Liver (tissue), 9 donors: ENCODE results near the gene PRPF40B. TPM values are rescaled to one million over a fixed set of nuclear protein-coding genes. Genes with fewer than 3 reads are reported as not detected.

Experiments used
- DNase-seq: peaks from one replicate; pipeline ENCODE4 v3.0.0-alpha.2; 2017; ENCODE audit warnings: low spot score
- H3K27ac ChIP-seq, 2 donors: one replicate each; pipeline ENCODE4 v1.7.0; 2013; ENCODE audit warnings: inconsistent platforms in 2 of 2, low read length in 2 of 2, control low read depth in 1 of 2, low read depth in 1 of 2, mild to moderate bottlenecking in 1 of 2
- H3K27me3 ChIP-seq, 4 donors: one replicate each; pipeline versions ENCODE4 v1.6.1 to v1.7.0; 2013; ENCODE audit warnings: low read length in 3 of 4, inconsistent platforms in 1 of 4, mild to moderate bottlenecking in 1 of 4, moderate library complexity in 1 of 4; ENCODE audit not compliant: control insufficient read depth in 4 of 4, insufficient read depth in 4 of 4
- H3K36me3 ChIP-seq, 4 donors: one replicate each; pipeline versions ENCODE4 v1.6.1 to v1.7.0; 2013; ENCODE audit warnings: low read length in 3 of 4, mild to moderate bottlenecking in 3 of 4, low read depth in 1 of 4, moderate library complexity in 1 of 4; ENCODE audit not compliant: control insufficient read depth in 4 of 4, insufficient read depth in 3 of 4
- H3K4me1 ChIP-seq, 4 donors: one replicate each; pipeline versions ENCODE4 v1.6.1 to v1.7.0; 2013; ENCODE audit warnings: low read length in 3 of 4, mild to moderate bottlenecking in 3 of 4, moderate library complexity in 1 of 4; ENCODE audit not compliant: control insufficient read depth in 4 of 4, insufficient read depth in 4 of 4
- H3K4me3 ChIP-seq, 3 donors: one replicate each; pipeline versions ENCODE4 v1.6.1 to v1.7.0; 2013; ENCODE audit warnings: low read length in 3 of 3, control low read depth in 1 of 3, low read depth in 1 of 3, mild to moderate bottlenecking in 1 of 3
- H3K9ac ChIP-seq, 2 donors: one replicate each; pipeline ENCODE4 v1.7.0; 2013; ENCODE audit warnings: low read length in 2 of 2, mild to moderate bottlenecking in 2 of 2, moderate library complexity in 2 of 2, control low read depth in 1 of 2, low read depth in 1 of 2
- H3K9me3 ChIP-seq, 4 donors: one replicate each; pipeline versions ENCODE4 v1.6.1 to v1.7.0; 2013; ENCODE audit warnings: low read length in 3 of 4; ENCODE audit not compliant: control insufficient read depth in 4 of 4
- EGR1 ChIP-seq, 2 donors: IDR thresholded peaks; 2 replicates each; pipeline ENCODE4 v1.6.1; 2016 to 2018; ENCODE audit warnings: antibody characterized with exemption in 2 of 2, low read depth in 2 of 2
- FOXA2 ChIP-seq: IDR thresholded peaks from 2 replicates; pipeline ENCODE4 v1.6.1; 2016; ENCODE audit warnings: antibody characterized with exemption
- GABPA ChIP-seq, 2 donors: IDR thresholded peaks in 1 of 2; conservative IDR thresholded peaks in 1 of 2; 2 replicates each; pipeline ENCODE4 v1.6.1; 2016; ENCODE audit warnings: antibody characterized with exemption in 2 of 2, mild to moderate bottlenecking in 1 of 2, moderate library complexity in 1 of 2
- HNF4G ChIP-seq: IDR thresholded peaks from 2 replicates; pipeline ENCODE4 v1.6.1; 2016; ENCODE audit warnings: antibody characterized with exemption
- NR2F2 ChIP-seq: IDR thresholded peaks from 2 replicates; pipeline ENCODE4 v1.6.1; 2016; ENCODE audit warnings: antibody characterized with exemption
- RXRA ChIP-seq, 2 donors: IDR thresholded peaks; 2 replicates each; pipeline ENCODE4 v1.6.1; 2017 to 2018; ENCODE audit warnings: antibody characterized with exemption in 2 of 2, mild to moderate bottlenecking in 1 of 2
- SP1 ChIP-seq: IDR thresholded peaks from 2 replicates; pipeline ENCODE4 v1.6.1; 2018; ENCODE audit warnings: antibody characterized with exemption, mild to moderate bottlenecking
- YY1 ChIP-seq: IDR thresholded peaks from 2 replicates; pipeline ENCODE4 v1.6.1; 2016; ENCODE audit warnings: antibody characterized with exemption, mild to moderate bottlenecking
- WGBS: extraction: QIAGEN DNeasy Blood & Tissue Kit; methylation state at CpG from one replicate; pipeline ENCODE4 v1.1.7; 2013; 5-methylcytosine and 5-hydroxymethylcytosine counted together
- polyA plus RNA-seq, 2 donors: library from polyadenylated mRNA; stranded (reverse) in 1 of 2; unstranded in 1 of 2; fragments of 200-250 nt in 1 of 2; fragments of >200 nt in 1 of 2; fragmentation: Nextera tagmentation in 1 of 2; extraction: Ambion mirVana in 1 of 2; gene quantifications; one replicate each; pipeline versions ENCODE4 v1.2.1 to v1.2.3, GENCODE V29; 2013 to 2015
- total RNA-seq, 2 donors: library from RNA; depleted of rRNA; stranded (reverse); fragments of >200 nt; gene quantifications; one replicate each; pipeline ENCODE4 v1.2.3, GENCODE V29; 2014
- TF ChIP-seq, protein P1 (sequence below): fragments of 150-350 bp; IDR thresholded peaks from 2 replicates; pipeline ENCODE4 v1.5.1; 2017; ENCODE audit warnings: improper control_type of control experiment, low read depth, low read length; ENCODE audit not compliant: missing input control
- TF ChIP-seq, protein P2 (sequence below): IDR thresholded peaks from 2 replicates; pipeline ENCODE4 v1.6.1; 2016; ENCODE audit warnings: antibody characterized with exemption
- TF ChIP-seq, protein P3 (sequence below): IDR thresholded peaks from 2 replicates; pipeline ENCODE4 v1.6.1; 2016; ENCODE audit warnings: antibody characterized with exemption, mild to moderate bottlenecking
- donor health status: healthy.
- donor health status: healthy.
- donor health status: healthy.
- donor health status: healthy.
- donor health status: healthy.

PRPF40B gene
- total and polyA plus RNA-seq, 4 donors, result 2.4 to 4.8 (median 3.9) TPM

DNA sequence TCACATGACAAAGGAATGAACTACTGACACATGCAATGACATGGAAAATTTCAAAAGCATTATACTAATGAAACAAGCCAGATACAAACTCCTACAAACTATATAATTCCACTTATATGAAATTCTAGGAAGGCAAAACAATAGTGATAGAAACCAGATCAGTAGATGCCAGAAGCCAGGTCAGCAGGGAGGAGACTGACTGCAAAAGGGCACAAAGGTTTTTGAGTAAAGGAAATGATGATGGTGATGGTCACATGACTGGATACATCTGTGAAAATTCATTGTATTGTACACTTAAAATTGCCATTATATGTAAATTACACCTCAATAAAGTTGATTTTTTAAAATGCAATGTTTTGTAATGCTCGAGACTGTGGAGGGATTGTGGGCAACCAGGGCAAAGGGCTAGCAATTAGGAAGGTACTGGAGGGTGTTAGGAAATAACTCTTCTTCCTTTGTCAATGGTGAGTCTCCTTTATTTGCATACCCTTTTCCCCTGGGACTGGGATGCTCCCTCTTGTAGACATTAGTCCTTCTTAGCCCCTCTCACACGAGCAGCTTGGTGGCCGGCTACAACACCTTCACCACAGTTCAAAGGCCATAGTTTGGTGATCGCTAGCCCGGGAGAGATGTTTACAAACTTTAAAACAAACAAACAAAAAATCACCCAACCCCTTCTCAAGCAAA lies 6.7 kb upstream of the PRPF40B start (continued):
- TF ChIP-seq, protein P1, sequence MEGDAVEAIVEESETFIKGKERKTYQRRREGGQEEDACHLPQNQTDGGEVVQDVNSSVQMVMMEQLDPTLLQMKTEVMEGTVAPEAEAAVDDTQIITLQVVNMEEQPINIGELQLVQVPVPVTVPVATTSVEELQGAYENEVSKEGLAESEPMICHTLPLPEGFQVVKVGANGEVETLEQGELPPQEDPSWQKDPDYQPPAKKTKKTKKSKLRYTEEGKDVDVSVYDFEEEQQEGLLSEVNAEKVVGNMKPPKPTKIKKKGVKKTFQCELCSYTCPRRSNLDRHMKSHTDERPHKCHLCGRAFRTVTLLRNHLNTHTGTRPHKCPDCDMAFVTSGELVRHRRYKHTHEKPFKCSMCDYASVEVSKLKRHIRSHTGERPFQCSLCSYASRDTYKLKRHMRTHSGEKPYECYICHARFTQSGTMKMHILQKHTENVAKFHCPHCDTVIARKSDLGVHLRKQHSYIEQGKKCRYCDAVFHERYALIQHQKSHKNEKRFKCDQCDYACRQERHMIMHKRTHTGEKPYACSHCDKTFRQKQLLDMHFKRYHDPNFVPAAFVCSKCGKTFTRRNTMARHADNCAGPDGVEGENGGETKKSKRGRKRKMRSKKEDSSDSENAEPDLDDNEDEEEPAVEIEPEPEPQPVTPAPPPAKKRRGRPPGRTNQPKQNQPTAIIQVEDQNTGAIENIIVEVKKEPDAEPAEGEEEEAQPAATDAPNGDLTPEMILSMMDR, result no peak
- TF ChIP-seq NR2F2, result no peak
- TF ChIP-seq, protein P2, sequence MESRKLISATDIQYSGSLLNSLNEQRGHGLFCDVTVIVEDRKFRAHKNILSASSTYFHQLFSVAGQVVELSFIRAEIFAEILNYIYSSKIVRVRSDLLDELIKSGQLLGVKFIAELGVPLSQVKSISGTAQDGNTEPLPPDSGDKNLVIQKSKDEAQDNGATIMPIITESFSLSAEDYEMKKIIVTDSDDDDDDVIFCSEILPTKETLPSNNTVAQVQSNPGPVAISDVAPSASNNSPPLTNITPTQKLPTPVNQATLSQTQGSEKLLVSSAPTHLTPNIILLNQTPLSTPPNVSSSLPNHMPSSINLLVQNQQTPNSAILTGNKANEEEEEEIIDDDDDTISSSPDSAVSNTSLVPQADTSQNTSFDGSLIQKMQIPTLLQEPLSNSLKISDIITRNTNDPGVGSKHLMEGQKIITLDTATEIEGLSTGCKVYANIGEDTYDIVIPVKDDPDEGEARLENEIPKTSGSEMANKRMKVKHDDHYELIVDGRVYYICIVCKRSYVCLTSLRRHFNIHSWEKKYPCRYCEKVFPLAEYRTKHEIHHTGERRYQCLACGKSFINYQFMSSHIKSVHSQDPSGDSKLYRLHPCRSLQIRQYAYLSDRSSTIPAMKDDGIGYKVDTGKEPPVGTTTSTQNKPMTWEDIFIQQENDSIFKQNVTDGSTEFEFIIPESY, result no peak

- H3K9ac ChIP-seq, result no peak overlapping the region
- TF ChIP-seq EGR1 (IDR thresholded peaks at IDR 0.05; ENCODE audit: low read depth in 2 of 2) (no peak), FOXA2 (no peak), HNF4G (no peak), YY1 (no peak), RXRA (IDR thresholded peaks at IDR 0.05) (no peak), GABPA (IDR thresholded peaks at IDR 0.05 in 1 of 2, conservative IDR thresholded peaks at IDR 0.05 in 1 of 2) (no peak), NR2F2 (no peak), SP1 (no peak)
- TF ChIP-seq, protein P3, sequence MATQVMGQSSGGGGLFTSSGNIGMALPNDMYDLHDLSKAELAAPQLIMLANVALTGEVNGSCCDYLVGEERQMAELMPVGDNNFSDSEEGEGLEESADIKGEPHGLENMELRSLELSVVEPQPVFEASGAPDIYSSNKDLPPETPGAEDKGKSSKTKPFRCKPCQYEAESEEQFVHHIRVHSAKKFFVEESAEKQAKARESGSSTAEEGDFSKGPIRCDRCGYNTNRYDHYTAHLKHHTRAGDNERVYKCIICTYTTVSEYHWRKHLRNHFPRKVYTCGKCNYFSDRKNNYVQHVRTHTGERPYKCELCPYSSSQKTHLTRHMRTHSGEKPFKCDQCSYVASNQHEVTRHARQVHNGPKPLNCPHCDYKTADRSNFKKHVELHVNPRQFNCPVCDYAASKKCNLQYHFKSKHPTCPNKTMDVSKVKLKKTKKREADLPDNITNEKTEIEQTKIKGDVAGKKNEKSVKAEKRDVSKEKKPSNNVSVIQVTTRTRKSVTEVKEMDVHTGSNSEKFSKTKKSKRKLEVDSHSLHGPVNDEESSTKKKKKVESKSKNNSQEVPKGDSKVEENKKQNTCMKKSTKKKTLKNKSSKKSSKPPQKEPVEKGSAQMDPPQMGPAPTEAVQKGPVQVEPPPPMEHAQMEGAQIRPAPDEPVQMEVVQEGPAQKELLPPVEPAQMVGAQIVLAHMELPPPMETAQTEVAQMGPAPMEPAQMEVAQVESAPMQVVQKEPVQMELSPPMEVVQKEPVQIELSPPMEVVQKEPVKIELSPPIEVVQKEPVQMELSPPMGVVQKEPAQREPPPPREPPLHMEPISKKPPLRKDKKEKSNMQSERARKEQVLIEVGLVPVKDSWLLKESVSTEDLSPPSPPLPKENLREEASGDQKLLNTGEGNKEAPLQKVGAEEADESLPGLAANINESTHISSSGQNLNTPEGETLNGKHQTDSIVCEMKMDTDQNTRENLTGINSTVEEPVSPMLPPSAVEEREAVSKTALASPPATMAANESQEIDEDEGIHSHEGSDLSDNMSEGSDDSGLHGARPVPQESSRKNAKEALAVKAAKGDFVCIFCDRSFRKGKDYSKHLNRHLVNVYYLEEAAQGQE, result no peak
- TF ChIP-seq, protein P1, result no peak
- TF ChIP-seq, protein P2, result no peak
- no peak for DNase-seq
- H3K4me3 ChIP-seq, result no peak overlapping the region
- 69% methylated on average over 1 of the region's 1 CpG for WGBS
- H3K4me1 ChIP-seq, result peaks cover 0 to 13% (median 7%) of the 10 kb centered on the region in 4 donors
- no peaks in the 10 kb centered on the region for H3K27me3 ChIP-seq
- H3K9me3 ChIP-seq, result no peaks in the 10 kb centered on the region
- no peaks in the 10 kb centered on the region for H3K36me3 ChIP-seq
- no peak overlapping the region for H3K27ac ChIP-seq
Observed at GRCh38 chr12:49618576-49618975, 4.8 kb upstream of the PRPF40B start.
